GM12892 (cell line): ENCODE results near the gene NBEA.
"Not testable (repeated sequence)": the region's sequence is repeated elsewhere in the genome, so short reads cannot be mapped to it uniquely, and the experiment has no call there.

Experiments used
- DNase-seq: peaks from one replicate; pipeline ENCODE4 v3.0.0; 2011; ENCODE audit not compliant: insufficient read length
- FAIRE-seq: peaks from 2 replicates; lab custom pipeline; 2011; peaks lifted over from hg19 to GRCh38; lab: Jason Lieb, UNC
- POLR2A ChIP-seq: IDR thresholded peaks from 2 replicates; pipeline ENCODE4 v1.6.1; 2011; ENCODE audit warnings: low read depth, low read length, control low read depth
- POLR2AphosphoS5 ChIP-seq: IDR thresholded peaks from 2 replicates; pipeline ENCODE4 v1.6.1; 2011; ENCODE audit warnings: low read depth, low read length, control low read depth
- TAF1 ChIP-seq: IDR thresholded peaks from 2 replicates; pipeline ENCODE4 v1.6.1; 2011; ENCODE audit warnings: low read depth, mild to moderate bottlenecking, control low read depth, low read length, borderline replicate concordance

Gene NBEA

GRCh38 chr13:35387682-35388250 lies 445.7 kb downstream of the NBEA start:
- FAIRE-seq (no peak), DNase-seq (no peak)
- TF ChIP-seq POLR2AphosphoS5 = no peak
- TF ChIP-seq TAF1 = no peak
- TF ChIP-seq POLR2A = no peak

DNA sequence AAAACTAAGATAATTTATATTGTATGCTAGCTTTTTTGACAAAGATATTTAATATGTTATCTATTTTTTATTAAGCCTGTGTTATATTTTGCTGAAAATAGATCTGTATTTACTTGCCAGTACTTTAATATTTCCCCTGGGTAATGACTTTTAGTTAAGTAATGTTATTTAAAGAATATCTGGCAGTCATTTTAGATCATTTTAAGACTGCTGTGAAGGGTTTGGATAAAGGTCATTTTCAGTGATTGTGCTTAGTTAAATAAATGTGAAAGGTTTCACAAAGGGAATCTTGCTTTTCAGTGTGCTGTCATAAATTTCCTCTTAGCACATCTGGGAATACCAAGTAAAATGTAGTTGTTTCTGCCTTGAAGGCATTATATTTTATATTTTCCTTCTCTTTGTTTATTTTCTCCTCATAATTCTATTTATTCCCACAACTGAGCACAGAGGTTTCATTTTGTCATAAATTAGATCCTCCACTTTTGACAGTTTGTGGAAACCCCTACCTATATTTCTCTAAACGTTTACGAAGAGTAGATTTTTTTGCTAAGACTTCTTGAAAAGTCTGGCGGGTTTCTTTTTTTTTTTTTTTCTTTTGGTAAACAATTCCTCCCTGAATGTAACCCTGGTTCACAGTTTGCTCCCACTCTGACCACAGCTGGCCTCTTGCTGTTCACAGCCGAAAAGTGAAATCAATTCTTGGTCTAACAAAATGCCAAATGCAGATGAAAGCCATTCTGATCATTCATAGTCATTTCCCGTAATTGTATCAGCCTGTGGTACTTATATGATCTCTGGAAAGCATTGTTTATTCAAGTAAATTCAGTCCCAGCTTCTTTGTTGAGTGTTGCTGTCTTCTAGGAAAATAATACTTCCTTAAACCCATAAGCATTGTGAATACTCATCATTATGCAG lies 446.6 kb downstream of the NBEA start:
- DNase-seq (no peak), FAIRE-seq (no peak)
- TF ChIP-seq TAF1 (no peak), POLR2AphosphoS5 (no peak), POLR2A (no peak)

GRCh38 chr13:35389535-35389934 lies 447.5 kb downstream of the NBEA start:
- DNase-seq (no peak), FAIRE-seq (no peak)
- TF ChIP-seq TAF1 = no peak
- no peak for TF ChIP-seq POLR2A
- no peak for TF ChIP-seq POLR2AphosphoS5

GRCh38 chr13:35392768-35393167 lies 450.7 kb downstream of the NBEA start:
- DNase-seq = no peak
- FAIRE-seq = no peak
- TF ChIP-seq POLR2A = no peak
- TF ChIP-seq TAF1 = no peak
- TF ChIP-seq POLR2AphosphoS5 = no peak

GRCh38 chr13:35393886-35394285 lies 451.8 kb downstream of the NBEA start:
- DNase-seq = no peak
- FAIRE-seq = no peak
- no peak for TF ChIP-seq POLR2AphosphoS5
- TF ChIP-seq TAF1 = no peak
- TF ChIP-seq POLR2A = no peak

GRCh38 chr13:35408285-35408684 lies 466.2 kb downstream of the NBEA start:
- FAIRE-seq, DNase-seq: not testable (repeated sequence)

- TF ChIP-seq POLR2A (no peak), TAF1 (no peak), POLR2AphosphoS5 (no peak)
- FAIRE-seq = no peak
- no peak for DNase-seq
Measured at GRCh38 chr13:35411059-35411744, 469.1 kb downstream of the NBEA start.

- DNase-seq = no peak
- no peak for FAIRE-seq
- TF ChIP-seq POLR2AphosphoS5 (no peak), POLR2A (no peak), TAF1 (no peak)
Measured at GRCh38 chr13:35448465-35448864, 506.4 kb downstream of the NBEA start.

GRCh38 chr13:35449821-35450220 lies 507.8 kb downstream of the NBEA start:
- DNase-seq = no peak
- no peak for FAIRE-seq
- TF ChIP-seq TAF1 (no peak), POLR2A (no peak), POLR2AphosphoS5 (no peak)

- no peak for TF ChIP-seq TAF1
- no peak for TF ChIP-seq POLR2A
- no peak for TF ChIP-seq POLR2AphosphoS5
- no peak for FAIRE-seq
- DNase-seq = no peak
Measured at GRCh38 chr13:35455022-35455421, 513.0 kb downstream of the NBEA start.

DNA sequence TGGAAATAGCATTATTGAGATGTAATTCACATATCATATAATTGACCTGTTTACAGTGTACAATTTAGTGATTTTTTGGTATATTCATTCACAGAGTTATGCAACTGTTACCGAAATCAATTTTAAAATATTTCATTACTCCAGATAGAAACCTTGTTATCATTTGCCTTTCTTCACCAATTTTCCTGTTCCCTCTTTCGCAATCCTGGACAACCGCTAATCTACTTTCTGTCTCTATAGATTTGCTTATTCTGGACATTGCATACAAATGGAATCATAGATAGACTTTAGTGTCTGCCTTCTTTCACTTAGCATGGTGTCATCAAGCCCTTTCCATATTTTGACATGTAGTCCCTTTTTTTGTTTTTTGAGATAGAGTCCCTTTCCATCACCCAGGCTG lies 515.2 kb downstream of the NBEA start:
- DNase-seq = no peak
- no peak for TF ChIP-seq POLR2AphosphoS5
- TF ChIP-seq TAF1 = no peak
- TF ChIP-seq POLR2A = no peak
- FAIRE-seq = no peak

DNA sequence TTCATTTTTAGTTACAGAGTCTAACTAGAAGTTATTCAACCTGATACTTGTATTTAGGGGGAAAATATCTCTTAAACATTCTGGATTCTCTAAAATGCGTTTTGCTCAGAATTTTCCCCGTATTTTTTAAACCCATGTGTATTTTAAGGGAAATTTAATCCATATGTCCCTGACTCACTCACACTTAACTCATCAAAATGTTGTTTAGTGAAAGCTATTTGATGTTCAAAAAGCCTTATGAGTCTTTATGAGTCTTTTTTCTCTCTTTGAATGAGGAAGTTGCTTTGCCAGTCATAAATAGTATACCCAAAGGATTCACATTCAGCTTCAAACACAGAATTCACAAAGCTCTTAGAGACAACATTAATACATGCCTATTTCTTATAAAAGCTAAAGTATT lies 518.0 kb downstream of the NBEA start:
- DNase-seq (no peak), FAIRE-seq (no peak)
- TF ChIP-seq TAF1 = no peak
- TF ChIP-seq POLR2AphosphoS5 = no peak
- TF ChIP-seq POLR2A = no peak
